GM13977 (cell line): ENCODE results near the gene ANKRD34C.
A peak's percentile ranks its signal among the peaks of the same experiment; 100 is the strongest.

ENCODE experiments used
- DNase-seq: peaks from one replicate; pipeline ENCODE4 v3.0.0; 2012; ENCODE audit warnings: low spot score
- CTCF ChIP-seq: IDR thresholded peaks from 2 replicates; pipeline ENCODE4 v1.5.1; 2012; ENCODE audit warnings: mild to moderate bottlenecking, control low read depth; ENCODE audit not compliant: insufficient read depth; ENCODE audit errors: extremely low read depth, missing control alignments
- in situ Hi-C: fragments of 300-500 bp; cut with MboI; formaldehyde crosslinking; loops from one replicate; pipeline ENCODE4 v1.12.0; 2022; ENCODE audit warnings: low sequenced_read_pairs, low pct_unique_long_range_greater_than_20kb, mixed read lengths, inconsistent platforms; ENCODE audit not compliant: unreplicated experiment

The ANKRD34C gene

GRCh38 chr15:79310612-79310984 is 28.1 kb downstream of the ANKRD34C start:
- no peak for DNase-seq
- in situ Hi-C loops, result no loop called here
- no peak for TF ChIP-seq CTCF

DNA sequence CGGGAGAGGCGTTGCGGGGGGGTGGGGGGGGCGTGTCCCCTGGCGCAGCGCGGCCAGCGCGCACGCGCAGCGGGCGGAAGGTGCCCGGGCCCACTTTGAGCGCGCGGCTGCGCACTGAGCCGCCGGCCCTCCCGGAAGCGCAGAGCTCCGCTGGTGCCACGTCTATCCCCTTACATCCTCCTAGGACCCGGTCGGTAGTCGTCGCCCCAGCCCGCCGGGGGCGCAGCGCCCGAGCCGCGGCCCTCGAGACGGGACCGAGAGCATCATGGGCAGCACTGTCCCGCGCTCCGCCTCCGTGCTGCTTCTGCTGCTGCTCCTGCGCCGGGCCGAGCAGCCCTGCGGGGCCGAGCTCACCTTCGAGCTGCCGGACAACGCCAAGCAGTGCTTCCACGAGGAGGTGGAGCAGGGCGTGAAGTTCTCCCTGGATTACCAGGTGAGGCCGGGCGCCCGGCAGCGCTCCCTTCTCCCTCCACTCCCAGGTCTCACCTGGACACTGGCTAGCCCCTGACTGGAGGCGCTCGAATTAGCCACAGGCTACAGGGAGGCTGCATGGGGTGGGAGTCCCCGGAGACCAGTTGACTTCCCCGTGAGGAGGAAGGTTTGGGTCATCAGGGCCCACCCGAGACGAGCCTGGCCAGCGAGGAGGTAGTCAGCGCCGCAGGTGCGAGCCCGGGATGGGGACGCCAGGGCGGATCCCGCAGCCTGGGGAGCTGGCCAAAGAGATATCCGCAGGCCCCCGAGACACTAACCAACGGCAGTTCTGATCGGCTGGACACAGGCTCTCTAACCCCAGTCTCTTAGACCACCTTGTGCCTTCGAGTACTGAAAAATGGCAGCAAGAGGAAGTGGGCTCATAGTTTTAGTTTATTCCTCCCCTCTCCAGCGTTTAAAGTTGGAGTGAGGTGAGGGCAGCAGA is 28.7 kb downstream of the ANKRD34C start, which contains the start of gene TMED3:
Gene TMED3, plus strand, starts transcription at position 128 of the 916 bp plus-strand sequence. Its CDS starts 138 bp downstream, at position 266.
- TF ChIP-seq CTCF, result peak; percentile 28
- in situ Hi-C loops, result no loop called here
- peak; percentile 98 for DNase-seq

DNA sequence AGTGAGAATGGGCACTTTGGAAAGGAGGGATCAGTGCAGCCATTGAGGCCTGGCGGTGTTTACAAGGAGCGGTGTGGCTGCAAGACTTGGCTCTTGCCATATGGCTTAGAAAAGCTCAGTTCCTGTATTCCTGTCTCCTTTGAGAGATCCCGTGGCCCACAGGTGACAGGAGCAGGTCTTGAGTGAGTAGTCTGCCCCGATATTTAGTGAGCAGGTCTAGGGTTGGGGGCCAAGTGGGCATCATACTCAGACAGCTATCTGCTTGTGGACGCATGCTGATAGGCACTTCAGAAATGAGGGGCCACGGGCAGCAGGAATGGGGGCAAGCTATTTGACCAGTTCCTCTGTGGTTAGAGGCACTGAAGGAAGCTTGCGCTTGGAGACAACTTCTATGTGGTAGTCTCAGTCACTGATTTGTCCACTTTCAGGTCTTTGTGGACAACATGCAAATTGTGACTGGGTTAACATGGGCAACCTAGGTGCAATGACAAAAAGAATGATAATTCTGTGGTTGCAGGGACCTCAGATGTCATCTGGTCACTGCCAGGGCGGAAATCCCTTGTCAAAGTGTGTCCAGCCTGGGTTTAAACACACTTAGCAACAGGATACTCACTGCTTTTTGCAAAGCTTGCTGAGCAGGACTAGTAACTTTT is 29.5 kb downstream of the ANKRD34C start:
- in situ Hi-C loops, result no loop called here

GRCh38 chr15:79314186-79314585 is 31.7 kb downstream of the ANKRD34C start:
- no peak for DNase-seq
- no peak for TF ChIP-seq CTCF
- in situ Hi-C loops, result no loop called here

More for the DNA sequence above, 29.5 kb downstream of the ANKRD34C start:
- peak; percentile 28 for DNase-seq
- TF ChIP-seq CTCF, result no peak

GRCh38 chr15:79314811-79315210 is 32.3 kb downstream of the ANKRD34C start:
- DNase-seq, result no peak
- in situ Hi-C loops, result no loop called here
- TF ChIP-seq CTCF, result no peak

GRCh38 chr15:79315623-79316328 is 33.3 kb downstream of the ANKRD34C start:
- TF ChIP-seq CTCF, result no peak
- in situ Hi-C loops, result no loop called here
- DNase-seq, result no peak
